Keratinocyte (primary cell): ENCODE data around the gene TPM1. TPM values are rescaled to one million over a fixed set of nuclear protein-coding genes. Genes with fewer than 3 reads are reported as not detected.

Experiments used
- DNase-seq: peaks from one replicate; pipeline ENCODE4 v3.0.0-alpha.2; 2011; ENCODE audit warnings: low read depth, missing footprints, low spot score
- FAIRE-seq: peaks from 2 replicates; lab custom pipeline; 2011; peaks lifted over from hg19 to GRCh38; lab: Jason Lieb, UNC
- H2AFZ ChIP-seq: 2 replicates; pipeline ENCODE4 v1.6.0; 2012; ENCODE audit warnings: low read length, control low read depth, inconsistent platforms; ENCODE audit not compliant: control insufficient read depth
- H3K27ac ChIP-seq: 2 replicates; pipeline ENCODE4 v1.5.1; 2011; ENCODE audit warnings: low read length; ENCODE audit not compliant: control insufficient read depth, insufficient read depth
- H3K27me3 ChIP-seq: 3 replicates; pipeline ENCODE4 v1.6.0; 2011; ENCODE audit warnings: low read length; ENCODE audit not compliant: control insufficient read depth, insufficient read depth; ENCODE audit errors: extremely low read depth
- H3K36me3 ChIP-seq, 2 experiments: 2 replicates in 1 of 2; 3 replicates in 1 of 2; pipeline ENCODE4 v1.5.1; 2011; ENCODE audit warnings: low read length in 2 of 2, mild to moderate bottlenecking in 1 of 2; ENCODE audit not compliant: control insufficient read depth in 2 of 2, insufficient read depth in 2 of 2; ENCODE audit errors: extremely low read depth in 1 of 2
- H3K4me1 ChIP-seq: 3 replicates; pipeline ENCODE4 v1.5.1; 2011; ENCODE audit warnings: low read length; ENCODE audit not compliant: control insufficient read depth, insufficient read depth; ENCODE audit errors: extremely low read depth
- H3K4me2 ChIP-seq: 3 replicates; pipeline ENCODE4 v1.6.0; 2011; ENCODE audit warnings: low read depth, low read length; ENCODE audit not compliant: control insufficient read depth, insufficient read depth; ENCODE audit errors: extremely low read depth
- H3K4me3 ChIP-seq, 3 experiments: fragments of 200-600 bp in 1 of 3; sonication (generic) in 1 of 3; 2 replicates in 2 of 3; 3 replicates in 1 of 3; pipeline ENCODE4 v1.5.1; 2011 to 2016; ENCODE audit warnings: low read length in 3 of 3, mild to moderate bottlenecking in 3 of 3, control low read depth in 2 of 3, inconsistent platforms in 1 of 3, low read depth in 1 of 3, mixed read lengths in 1 of 3, mixed run types in 1 of 3, moderate library complexity in 1 of 3; ENCODE audit not compliant: control insufficient read depth in 2 of 3, insufficient read depth in 2 of 3; ENCODE audit errors: extremely low read depth in 1 of 3
- H3K79me2 ChIP-seq: 2 replicates; pipeline ENCODE4 v1.6.0; 2012; ENCODE audit warnings: low read length; ENCODE audit not compliant: control insufficient read depth, insufficient read depth
- H3K9ac ChIP-seq: 3 replicates; pipeline ENCODE4 v1.6.0; 2011; ENCODE audit warnings: low read length; ENCODE audit not compliant: control insufficient read depth, insufficient read depth; ENCODE audit errors: extremely low read depth
- H3K9me1 ChIP-seq: 3 replicates; pipeline ENCODE4 v1.6.0; 2011; ENCODE audit warnings: low read length; ENCODE audit not compliant: control insufficient read depth, insufficient read depth; ENCODE audit errors: extremely low read depth
- H3K9me3 ChIP-seq: 2 replicates; pipeline ENCODE4 v1.5.1; 2012; ENCODE audit warnings: low read depth, low read length; ENCODE audit not compliant: control insufficient read depth
- H4K20me1 ChIP-seq: 3 replicates; pipeline ENCODE4 v1.6.0; 2011; ENCODE audit warnings: low read length; ENCODE audit not compliant: control insufficient read depth, insufficient read depth; ENCODE audit errors: extremely low read depth
- CTCF ChIP-seq, 3 experiments: IDR thresholded peaks in 1 of 3; conservative IDR thresholded peaks in 1 of 3; optimal IDR thresholded peaks in 1 of 3; 2 replicates in 2 of 3; 3 replicates in 1 of 3; pipeline versions ENCODE3 to v1.5.1; 2011; ENCODE audit warnings: low read length in 3 of 3, mild to moderate bottlenecking in 3 of 3, moderate library complexity in 2 of 3, control low read depth in 1 of 3, inconsistent platforms in 1 of 3; ENCODE audit not compliant: insufficient read depth in 2 of 3; ENCODE audit errors: extremely low read depth in 1 of 3
- EZH2 ChIP-seq: IDR thresholded peaks from one replicate; pipeline ENCODE4 v1.6.1; 2012; ENCODE audit warnings: inconsistent platforms, mild to moderate bottlenecking, low read length, moderate library complexity
- dilution Hi-C: fragments of 300-500 bp; cut with MboI; formaldehyde crosslinking; loops from one replicate; pipeline ENCODE4 v1.7.0; 2020; ENCODE audit warnings: low sequenced_read_pairs; ENCODE audit not compliant: extremely low pct_ligation_motif_present
- polyA plus RNA-seq, 5 experiments: library from polyadenylated mRNA; depleted of rRNA in 3 of 5; stranded (reverse) in 3 of 5; stranded (forward) in 1 of 5; unstranded in 1 of 5; fragments of >200 nt; gene quantifications; 1 replicate in 1 of 5; 2 replicates in 3 of 5; 3 replicates in 1 of 5; pipeline versions ENCODE4 v1.2.1 to v1.2.3, GENCODE V29; 2011 to 2012; ENCODE audit warnings: missing spikeins in 2 of 5, low read depth in 1 of 5, low replicate concordance in 1 of 5

TPM1 gene
- polyA plus RNA-seq, 1 donor (not counting 4 experiments of a cell fraction or from before 2014, with no cell fraction given): 370 TPM

GRCh38 chr15:63016234-63016633 lies 26.3 kb upstream of the TPM1 start:
- DNase-seq: no peak
- no peak overlapping the region for H3K4me2 ChIP-seq
- H2AFZ ChIP-seq: no peak overlapping the region
- peaks cover 35% of the 10 kb centered on the region for H3K4me1 ChIP-seq
- dilution Hi-C loops: no loop called here
- TF ChIP-seq EZH2: no peak
- TF ChIP-seq CTCF (optimal IDR thresholded peaks at IDR 0.05 in 1 of 3, IDR thresholded peaks at IDR 0.05 in 1 of 3, conservative IDR thresholded peaks at IDR 0.05 in 1 of 3; ENCODE audit: extremely low read depth in 1 of 3, insufficient read depth in 2 of 3, low read length in 3 of 3): no peak
- H3K9me3 ChIP-seq: no peaks in the 10 kb centered on the region
- H3K36me3 ChIP-seq: no peaks in the 10 kb centered on the region
- no peak overlapping the region for H3K9ac ChIP-seq
- no peaks in the 10 kb centered on the region for H3K9me1 ChIP-seq
- no peak overlapping the region for H3K4me3 ChIP-seq
- H3K79me2 ChIP-seq: no peaks in the 10 kb centered on the region
- no peaks in the 10 kb centered on the region for H3K27me3 ChIP-seq
- FAIRE-seq: no peak
- no peak overlapping the region for H3K27ac ChIP-seq
- H4K20me1 ChIP-seq: no peaks in the 10 kb centered on the region

GRCh38 chr15:63018639-63019038 lies 23.9 kb upstream of the TPM1 start:
- no peak overlapping the region for H3K9ac ChIP-seq
- TF ChIP-seq CTCF (optimal IDR thresholded peaks at IDR 0.05 in 1 of 3, IDR thresholded peaks at IDR 0.05 in 1 of 3, conservative IDR thresholded peaks at IDR 0.05 in 1 of 3; ENCODE audit: extremely low read depth in 1 of 3, insufficient read depth in 2 of 3, low read length in 3 of 3) (no peak), EZH2 (no peak)
- no peaks in the 10 kb centered on the region for H3K9me3 ChIP-seq
- FAIRE-seq (peak; percentile 70), DNase-seq (no peak)
- H3K4me2 ChIP-seq: peak overlapping the region; percentile 66
- H4K20me1 ChIP-seq: no peaks in the 10 kb centered on the region
- peaks cover 40% of the 10 kb centered on the region for H3K4me1 ChIP-seq
- dilution Hi-C loops: no loop called here
- no peak overlapping the region for H3K4me3 ChIP-seq
- H3K27me3 ChIP-seq: no peaks in the 10 kb centered on the region
- no peaks in the 10 kb centered on the region for H3K79me2 ChIP-seq
- H3K36me3 ChIP-seq: no peaks in the 10 kb centered on the region
- no peak overlapping the region for H2AFZ ChIP-seq
- H3K9me1 ChIP-seq: no peaks in the 10 kb centered on the region
- H3K27ac ChIP-seq: peak overlapping the region; percentile 72
